MM.1S (cell line): Measurements from ENCODE around the gene SSR2.

Experiments used
- CTCF ChIP-seq: fragments of 300-600 bp; sonication (generic); IDR thresholded peaks from 2 replicates; pipeline ENCODE4 v1.5.1; 2016; ENCODE audit warnings: antibody characterized with exemption, low read length, mixed read lengths
- EZH2phosphoT487 ChIP-seq: fragments of 300-600 bp; sonication (generic); IDR thresholded peaks from 2 replicates; pipeline ENCODE4 v1.6.1; 2018; ENCODE audit warnings: antibody characterized with exemption, low read length

GRCh38 chr1:156052862-156053767 is 32.4 kb upstream of the SSR2 start:
- no peak for TF ChIP-seq EZH2phosphoT487
- peak; percentile 42 for TF ChIP-seq CTCF
